GM21576 (cell line): ENCODE measurements around the gene TUBA3E.
"Not testable (repeated sequence)": the region's sequence is repeated elsewhere in the genome, so short reads cannot be mapped to it uniquely, and the experiment has no call there.

ENCODE experiments used
- ATAC-seq: cut with Tn5 transposase; IDR thresholded peaks from one replicate; pipeline ENCODE4 v1.9.1; 2021; ENCODE audit warnings: mild to moderate bottlenecking, moderate library complexity; ENCODE audit not compliant: unreplicated experiment

The TUBA3E gene

DNA sequence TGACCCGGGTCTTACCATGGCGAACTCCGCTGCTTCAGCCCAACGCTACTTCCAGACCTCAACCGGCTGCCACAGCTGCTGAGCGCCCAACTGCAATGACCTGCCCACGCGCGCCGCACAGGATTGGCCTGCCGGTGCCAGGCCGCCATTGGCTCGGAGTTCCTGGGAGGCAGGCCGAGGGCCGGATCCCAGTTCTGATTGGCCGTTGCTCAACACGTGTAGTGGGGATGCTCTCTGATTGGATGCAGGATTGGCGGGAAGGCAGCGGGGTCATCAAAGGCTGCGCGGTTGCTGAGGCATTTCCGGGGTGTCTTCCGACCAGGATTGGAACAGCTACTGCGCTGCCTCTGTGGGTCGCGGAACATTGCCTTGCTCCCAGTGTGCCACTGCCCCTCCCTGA lies at the start of gene TUBA3E:
TUBA3E (minus strand) TSS at position 97 of the 400 bp plus-strand sequence; CDS start at position 18, 79 bp downstream.
- ATAC-seq, result no peak

DNA sequence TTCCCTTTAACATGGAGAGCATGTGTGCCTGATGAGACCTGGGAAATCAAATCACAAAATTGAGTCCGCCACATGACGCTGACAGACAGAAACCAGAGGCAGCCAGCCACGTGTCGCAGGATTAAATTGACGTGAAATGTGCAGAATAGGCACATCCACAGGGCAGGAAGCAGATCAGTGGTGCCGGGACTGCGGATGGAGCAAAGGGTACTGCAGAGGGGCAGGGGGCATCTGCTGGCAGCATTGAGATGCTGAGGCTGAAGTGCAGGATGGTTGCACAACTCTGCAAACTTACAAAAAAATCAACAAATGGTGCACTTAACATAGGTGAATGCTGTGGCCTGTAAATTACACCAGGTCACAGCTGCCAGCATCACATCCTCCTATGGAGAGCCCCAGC lies 48.2 kb upstream of the TUBA3E start:
- ATAC-seq, result no peak

GRCh38 chr2:130245976-130246375 lies 47.7 kb upstream of the TUBA3E start:
- no peak for ATAC-seq

DNA sequence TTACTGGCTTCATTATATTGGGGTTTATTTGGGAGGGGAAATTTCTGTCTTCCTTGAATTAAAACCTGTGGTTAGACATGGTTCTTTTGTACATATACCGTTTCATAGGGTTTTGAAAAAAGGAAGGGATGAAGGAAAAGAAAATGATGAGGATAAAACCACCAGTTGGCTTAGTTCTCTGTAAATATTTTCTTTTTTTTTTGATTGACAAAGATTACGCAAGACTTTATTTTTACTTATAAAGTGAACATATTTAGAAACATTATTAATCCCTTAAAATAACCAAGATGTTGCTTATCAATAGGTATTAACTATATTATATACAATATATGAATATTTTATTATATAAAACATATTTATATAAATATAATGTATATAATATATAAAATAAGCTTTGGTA lies 45.1 kb upstream of the TUBA3E start:
- no peak for ATAC-seq

DNA sequence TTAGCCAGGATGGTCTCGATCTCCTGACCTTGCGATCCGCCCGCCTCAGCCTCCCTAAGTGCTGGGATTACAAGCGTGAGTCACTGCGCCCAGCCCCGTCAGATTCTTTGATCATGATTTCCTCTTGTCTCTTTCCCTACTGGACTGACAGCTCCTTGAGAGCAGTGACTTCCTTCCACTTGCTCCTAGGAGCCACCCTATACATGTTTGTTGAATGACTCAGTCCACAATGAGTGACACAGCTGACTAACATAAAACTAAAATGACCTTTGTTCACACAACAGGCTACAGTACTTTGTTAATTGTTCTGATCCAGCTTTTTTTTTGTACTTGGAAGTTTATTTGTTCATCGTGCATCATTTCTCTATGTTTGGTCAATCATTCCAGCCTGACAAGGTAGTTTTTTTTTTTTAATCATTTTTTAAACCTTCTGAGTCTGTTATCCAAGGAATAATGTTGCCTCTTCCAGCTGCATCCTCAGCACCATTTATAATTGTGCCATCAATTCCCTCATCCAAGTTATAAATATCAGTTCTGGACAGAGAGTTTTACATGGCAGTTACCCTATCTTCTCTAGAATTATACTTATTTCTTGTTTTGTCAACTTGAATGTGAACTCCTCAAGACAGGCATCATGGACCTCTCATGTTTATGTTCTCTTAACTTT lies 42.9 kb upstream of the TUBA3E start:
- ATAC-seq, result no peak

- ATAC-seq, result not testable (repeated sequence)
Observed at GRCh38 chr2:130239581-130239980, 41.3 kb upstream of the TUBA3E start.

DNA sequence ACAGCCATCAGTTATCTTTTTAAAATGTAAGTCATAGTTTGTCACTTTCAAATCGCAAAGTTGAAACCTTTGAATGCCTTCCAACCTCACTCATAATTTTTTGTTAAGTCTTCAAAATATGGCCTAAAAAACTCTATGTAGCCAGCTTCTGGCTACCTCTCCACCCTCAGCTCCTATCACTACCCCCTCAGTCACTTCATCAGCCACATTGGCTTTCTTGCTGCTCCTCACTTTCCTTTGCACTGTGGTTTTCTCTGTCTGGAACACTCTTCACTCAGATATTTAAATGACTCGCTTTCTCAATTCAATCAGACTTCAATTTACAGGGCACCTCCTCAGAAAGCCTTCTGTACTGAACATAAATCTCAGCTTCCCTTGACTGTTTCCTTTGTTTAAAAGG lies 34.8 kb upstream of the TUBA3E start:
- ATAC-seq, result not testable (repeated sequence)

DNA sequence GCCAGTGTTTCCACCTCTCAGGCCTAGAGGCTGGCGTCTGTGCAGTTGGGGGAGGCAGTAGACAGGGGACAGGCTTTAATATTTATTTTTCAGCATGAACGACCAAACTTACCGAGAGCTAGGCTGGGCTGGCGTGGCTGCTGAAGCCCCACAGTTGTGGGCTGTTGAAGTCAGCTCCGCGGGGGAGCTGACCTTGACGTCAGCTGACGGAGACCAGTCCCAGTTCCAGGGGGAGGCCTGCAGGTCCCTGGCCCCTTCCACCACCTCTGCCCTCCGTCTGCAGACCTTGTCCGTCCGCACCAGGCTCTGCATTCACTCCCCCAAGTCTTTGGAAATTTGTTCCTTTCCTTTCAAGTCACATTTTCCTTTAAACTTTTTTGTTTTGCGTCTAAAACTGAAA lies 33.4 kb upstream of the TUBA3E start:
- ATAC-seq, result no peak

GRCh38 chr2:130230907-130231306 lies 32.7 kb upstream of the TUBA3E start:
- ATAC-seq, result not testable (repeated sequence)

GRCh38 chr2:130230376-130230775 lies 32.1 kb upstream of the TUBA3E start:
- ATAC-seq, result not testable (repeated sequence)

- ATAC-seq, result not testable (repeated sequence)
Observed at GRCh38 chr2:130229161-130229510, 30.9 kb upstream of the TUBA3E start.

- ATAC-seq, result not testable (repeated sequence)
Observed at GRCh38 chr2:130228467-130229160, 30.4 kb upstream of the TUBA3E start.

DNA sequence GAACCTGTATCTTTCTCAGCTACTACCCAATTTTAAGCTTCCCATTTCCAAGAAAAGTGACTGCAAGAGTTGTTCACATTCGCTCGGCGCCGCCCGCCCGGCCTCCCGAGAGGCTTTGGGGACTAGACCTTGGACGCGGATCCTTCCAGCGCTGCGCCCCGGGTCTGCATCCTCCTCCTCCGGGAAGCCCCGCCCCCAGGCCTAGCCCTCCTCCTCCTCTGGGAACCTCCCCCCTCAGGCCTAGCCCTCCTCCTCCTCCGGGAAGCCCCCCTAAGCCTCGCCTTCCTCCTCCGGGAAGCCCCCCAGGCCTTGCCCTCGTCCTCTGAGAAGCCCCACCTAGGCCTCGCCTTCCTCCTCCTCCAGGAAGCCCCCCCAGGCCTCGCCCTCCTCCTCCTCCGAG lies 29.8 kb upstream of the TUBA3E start:
- ATAC-seq, result not testable (repeated sequence)

- ATAC-seq, result peak; percentile 84
Observed at GRCh38 chr2:130222523-130222922, 24.3 kb upstream of the TUBA3E start.

DNA sequence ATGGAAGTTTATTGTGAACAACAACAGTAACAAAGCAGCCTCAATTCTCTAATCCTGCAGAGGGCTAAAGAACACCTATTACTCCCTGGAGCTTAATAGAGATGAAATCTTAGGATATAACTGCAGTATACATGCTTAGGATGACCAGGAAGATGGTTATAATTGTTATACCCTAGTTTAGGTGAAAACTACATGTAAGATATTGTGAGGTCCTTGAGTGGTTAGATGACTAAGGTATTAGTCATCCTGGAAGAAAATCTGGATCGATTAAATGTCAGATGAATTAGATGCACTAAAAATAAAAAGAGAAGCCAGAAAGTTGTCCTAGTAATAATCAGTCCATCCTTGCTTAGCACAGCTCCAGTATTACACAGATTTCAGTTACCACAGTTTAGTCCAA lies 22.3 kb upstream of the TUBA3E start:
- not testable (repeated sequence) for ATAC-seq

GRCh38 chr2:130219147-130219546 lies 20.9 kb upstream of the TUBA3E start:
- ATAC-seq, result not testable (repeated sequence)

DNA sequence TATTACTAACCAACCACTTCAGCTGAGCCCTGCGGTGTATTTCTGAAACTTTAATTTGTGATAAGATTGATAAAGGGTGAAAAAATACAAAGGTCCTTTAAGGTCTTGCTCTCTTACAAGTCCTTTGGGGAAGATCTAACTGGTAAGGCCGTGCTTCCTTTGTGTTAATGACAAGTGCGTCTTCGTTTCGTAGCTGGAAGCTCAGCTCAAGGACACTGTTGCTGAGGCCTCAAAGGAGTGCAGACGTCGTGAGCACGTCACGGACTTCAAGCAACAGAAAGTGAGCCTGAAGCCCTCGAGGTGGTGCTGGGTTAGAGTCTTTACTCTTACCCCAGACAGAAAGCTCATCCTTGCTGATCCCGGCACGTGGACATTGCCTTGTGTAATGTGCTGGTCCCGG lies 8.8 kb upstream of the TUBA3E start:
- ATAC-seq, result not testable (repeated sequence)

- ATAC-seq, result not testable (repeated sequence)
Observed at GRCh38 chr2:130203150-130203549, 4.9 kb upstream of the TUBA3E start.

GRCh38 chr2:130202518-130202917 lies 4.3 kb upstream of the TUBA3E start:
- not testable (repeated sequence) for ATAC-seq

DNA sequence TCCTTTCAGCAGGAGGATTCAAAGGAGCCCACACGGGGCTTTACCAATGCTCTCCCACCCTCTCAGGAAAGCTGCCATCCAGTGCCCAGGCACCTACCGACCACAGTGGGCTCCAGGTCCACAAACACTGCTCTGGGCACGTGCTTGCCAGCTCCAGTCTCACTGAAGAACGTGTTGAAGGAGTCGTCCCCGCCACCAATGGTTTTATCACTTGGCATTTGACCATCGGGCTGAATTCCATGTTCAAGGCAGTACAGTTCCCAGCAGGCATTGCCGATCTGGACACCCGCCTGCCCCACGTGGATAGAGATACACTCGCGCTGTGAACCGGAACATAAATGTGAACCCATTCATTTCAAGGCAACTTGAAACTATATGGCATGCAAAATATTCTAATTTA lies 2.2 kb downstream of the TUBA3E start:
- not testable (repeated sequence) for ATAC-seq

DNA sequence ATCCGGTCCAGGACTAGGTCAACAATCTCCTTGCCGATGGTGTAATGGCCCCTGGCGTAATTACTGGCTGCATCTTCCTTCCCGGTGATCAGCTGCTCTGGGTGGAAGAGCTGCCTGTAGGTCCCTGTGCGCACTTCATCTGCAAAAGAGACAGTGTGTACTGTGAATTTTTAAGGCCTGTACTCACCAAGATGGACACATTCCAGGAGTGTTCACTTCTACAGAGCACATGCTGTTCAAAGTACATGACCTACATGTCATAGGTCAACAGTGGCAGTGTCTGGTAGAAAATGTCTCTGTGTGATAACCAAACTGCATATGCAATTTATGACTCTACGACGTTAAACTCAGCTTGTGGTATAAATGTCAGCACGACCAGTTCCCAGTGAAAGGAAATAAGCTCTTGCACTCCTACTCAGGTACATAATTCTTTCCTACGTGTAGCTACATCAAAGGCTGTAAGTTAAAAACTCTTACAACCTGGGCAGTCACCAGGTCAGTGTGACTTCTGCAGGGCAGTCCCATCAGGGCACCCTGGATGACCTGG lies 3.1 kb downstream of the TUBA3E start:
- ATAC-seq, result not testable (repeated sequence)

- ATAC-seq, result not testable (repeated sequence)
Observed at GRCh38 chr2:130193824-130194223, 4.4 kb downstream of the TUBA3E start.
